Measurements from ENCODE around the gene ACSL5. TPM values are rescaled to one million over a fixed set of nuclear protein-coding genes. Genes with fewer than 3 reads are reported as not detected.
A peak's percentile ranks its signal among the peaks of the same experiment; 100 is the strongest.

ACSL5 gene
- total and polyA plus RNA-seq, 4 donors, result 15.0 to 201 (median 43.5) TPM

GRCh38 chr10:112379635-112380296, 5.8 kb downstream of the ACSL5 start (continued):
- TF ChIP-seq FOXA1 (IDR thresholded peaks at IDR 0.05), result no peak
- TF ChIP-seq TAF1 (conservative IDR thresholded peaks at IDR 0.05), result no peak

- peaks cover 18 to 59% (median 36%) of the 10 kb centered on the region in 4 donors for H3K4me1 ChIP-seq (ENCODE audit: control insufficient read depth in 4 of 4, insufficient read depth in 4 of 4, low read length in 3 of 4)
- peaks cover 0 to 5% (median 3%) of the 10 kb centered on the region in 4 donors for H3K36me3 ChIP-seq (ENCODE audit: control insufficient read depth in 4 of 4, insufficient read depth in 3 of 4, low read depth in 1 of 4, low read length in 3 of 4)
- DNase-seq (ENCODE audit: low spot score), result no peak
- 62% methylated on average over 9 of the region's 9 CpGs for WGBS
- H3K9me3 ChIP-seq (ENCODE audit: control insufficient read depth in 4 of 4, low read length in 3 of 4), result no peaks in the 10 kb centered on the region
- no peak overlapping the region for H3K9ac ChIP-seq (ENCODE audit: low read depth in 1 of 2, low read length in 2 of 2)
- H3K4me3 ChIP-seq (ENCODE audit: low read depth in 1 of 3, low read length in 3 of 3), result no peak overlapping the region
- H3K27me3 ChIP-seq (ENCODE audit: control insufficient read depth in 4 of 4, insufficient read depth in 4 of 4, low read length in 3 of 4), result no peaks in the 10 kb centered on the region
- H3K27ac ChIP-seq (ENCODE audit: low read depth in 1 of 2, low read length in 2 of 2), result peak overlapping the region; percentile 33 to 42
- TF ChIP-seq FOXA1 (IDR thresholded peaks at IDR 0.05), result no peak
- TF ChIP-seq MAX (IDR thresholded peaks at IDR 0.05), result no peak
- TF ChIP-seq ZBTB33 (IDR thresholded peaks at IDR 0.05), result no peak
- TF ChIP-seq YY1 (IDR thresholded peaks at IDR 0.05), result no peak
- TF ChIP-seq JUND (IDR thresholded peaks at IDR 0.05), result no peak
- TF ChIP-seq GABPA (IDR thresholded peaks at IDR 0.05 in 1 of 2, conservative IDR thresholded peaks at IDR 0.05 in 1 of 2), result no peak
- TF ChIP-seq RXRA (IDR thresholded peaks at IDR 0.05), result no peak
- no peak for TF ChIP-seq HNF4A (conservative IDR thresholded peaks at IDR 0.05)
- TF ChIP-seq RAD21 (IDR thresholded peaks at IDR 0.05), result no peak
- no peak for TF ChIP-seq CTCF (IDR thresholded peaks at IDR 0.05; ENCODE audit: low read depth, low read length, missing input control)
- TF ChIP-seq HNF4G (IDR thresholded peaks at IDR 0.05), result no peak
- no peak for TF ChIP-seq FOXA2 (IDR thresholded peaks at IDR 0.05)
- TF ChIP-seq NR2F2 (IDR thresholded peaks at IDR 0.05), result no peak
- TF ChIP-seq EGR1 (IDR thresholded peaks at IDR 0.05; ENCODE audit: low read depth in 2 of 2), result no peak
- no peak for TF ChIP-seq REST (IDR thresholded peaks at IDR 0.05)
- TF ChIP-seq SP1 (IDR thresholded peaks at IDR 0.05), result no peak
- no peak for TF ChIP-seq TAF1 (conservative IDR thresholded peaks at IDR 0.05)
- no peak for TF ChIP-seq ATF3 (IDR thresholded peaks at IDR 0.05)
Measured at GRCh38 chr10:112382515-112383235, 8.8 kb downstream of the ACSL5 start.

All from liver (tissue), 9 donors.